ENCODE results near the gene AIP. TPM values are rescaled to one million over a fixed set of nuclear protein-coding genes. Genes with fewer than 3 reads are reported as not detected.

AIP gene
- total and polyA plus RNA-seq, 2 donors (not counting 1 experiment from before 2014, with no cell fraction given): 127 to 205 TPM

DNA sequence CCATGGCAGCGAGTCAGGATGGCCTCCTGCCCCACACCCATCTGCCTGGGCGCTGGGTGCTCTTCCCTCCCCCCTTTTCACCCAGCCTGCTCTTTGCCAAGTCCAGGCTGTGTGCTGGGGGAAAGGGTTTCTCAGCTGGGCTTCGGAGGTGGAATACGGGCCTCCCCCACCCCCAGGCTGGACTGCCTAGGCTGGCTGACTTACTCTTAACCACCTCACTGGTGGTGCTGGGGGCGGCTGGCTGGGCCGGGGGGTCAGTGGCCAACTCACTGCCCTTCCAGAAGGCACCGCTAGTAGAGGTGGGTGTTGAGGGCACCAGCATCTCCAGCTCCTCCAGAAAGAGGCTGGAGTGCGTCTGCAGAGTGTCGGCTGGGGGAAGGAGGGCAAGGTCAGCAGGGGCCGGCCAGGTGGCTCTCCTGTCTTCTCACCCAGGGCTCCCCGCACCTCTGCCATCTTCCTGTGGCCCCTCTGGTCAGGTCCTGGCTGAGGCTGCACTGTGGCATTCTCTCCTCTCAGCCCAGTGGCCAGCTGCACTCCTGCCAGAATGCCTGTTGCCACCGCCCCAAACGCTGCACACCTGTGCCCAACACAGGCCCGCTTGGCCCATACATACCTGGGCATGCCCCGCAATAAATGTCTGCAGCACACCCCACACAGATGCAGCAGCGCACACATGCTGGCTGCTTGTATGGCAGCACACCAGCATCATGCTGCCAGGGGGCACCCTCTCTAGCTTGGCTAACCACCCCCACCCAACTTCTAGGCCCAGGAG is 12.6 kb downstream of the AIP start:
- no peak overlapping the region for H3K9ac ChIP-seq (ENCODE audit: low read length)
- intact Hi-C loops (cut with micrococcal nuclease): no loop called here
- H3K4me3 ChIP-seq (ENCODE audit: control extremely low read depth in 1 of 5, extremely low read depth in 1 of 5, insufficient read depth in 1 of 5, low read depth in 2 of 5, low read length in 4 of 5): no peak overlapping the region
- TF ChIP-seq, protein P1, sequence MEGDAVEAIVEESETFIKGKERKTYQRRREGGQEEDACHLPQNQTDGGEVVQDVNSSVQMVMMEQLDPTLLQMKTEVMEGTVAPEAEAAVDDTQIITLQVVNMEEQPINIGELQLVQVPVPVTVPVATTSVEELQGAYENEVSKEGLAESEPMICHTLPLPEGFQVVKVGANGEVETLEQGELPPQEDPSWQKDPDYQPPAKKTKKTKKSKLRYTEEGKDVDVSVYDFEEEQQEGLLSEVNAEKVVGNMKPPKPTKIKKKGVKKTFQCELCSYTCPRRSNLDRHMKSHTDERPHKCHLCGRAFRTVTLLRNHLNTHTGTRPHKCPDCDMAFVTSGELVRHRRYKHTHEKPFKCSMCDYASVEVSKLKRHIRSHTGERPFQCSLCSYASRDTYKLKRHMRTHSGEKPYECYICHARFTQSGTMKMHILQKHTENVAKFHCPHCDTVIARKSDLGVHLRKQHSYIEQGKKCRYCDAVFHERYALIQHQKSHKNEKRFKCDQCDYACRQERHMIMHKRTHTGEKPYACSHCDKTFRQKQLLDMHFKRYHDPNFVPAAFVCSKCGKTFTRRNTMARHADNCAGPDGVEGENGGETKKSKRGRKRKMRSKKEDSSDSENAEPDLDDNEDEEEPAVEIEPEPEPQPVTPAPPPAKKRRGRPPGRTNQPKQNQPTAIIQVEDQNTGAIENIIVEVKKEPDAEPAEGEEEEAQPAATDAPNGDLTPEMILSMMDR (IDR thresholded peaks at IDR 0.05): no peak
- TF ChIP-seq EZH2 (IDR thresholded peaks at IDR 0.05; ENCODE audit: borderline replicate concordance, insufficient read depth, low read depth, low read length, poor library complexity, severe bottlenecking): no peak
- POLR2A ChIA-PET: interaction anchor here (0.6 kb wide), 1 partner anchor 20 kb away, joined by 7 read pairs; no protein-coding TSS in a partner anchor
- H3K27ac ChIP-seq (ENCODE audit: low read length in 2 of 2): no peak overlapping the region
- H3K4me1 ChIP-seq (ENCODE audit: control insufficient read depth in 2 of 2, insufficient read depth in 2 of 2, low read length in 2 of 2): no peaks in the 10 kb centered on the region
- Mint-ChIP-seq H3K9me3 (ENCODE audit: insufficient read depth) (no peaks in the 10 kb centered on the region), H3K4me3 (no peak overlapping the region), H3K4me1 (no peaks in the 10 kb centered on the region), H3K27ac (no peak overlapping the region), H3K27me3 (no peaks in the 10 kb centered on the region)
- H3K36me3 ChIP-seq (replicated peaks in 1 of 2; ENCODE audit: control extremely low read depth in 1 of 2, control insufficient read depth in 1 of 2, extremely low read depth in 1 of 2, insufficient read depth in 2 of 2, low read length in 1 of 2): peaks cover 0 to 86% of the 10 kb centered on the region in 2 experiments
- DNase-seq (no peak), ATAC-seq (ENCODE audit: low read depth) (no peak)
- H3K79me2 ChIP-seq (ENCODE audit: control insufficient read depth, insufficient read depth, low read length): peaks cover 4% of the 10 kb centered on the region
- WGBS (ENCODE audit: insufficient coverage): 95% methylated on average over 8 of the region's 16 CpGs
- H3K4me2 ChIP-seq (replicated peaks; ENCODE audit: low read depth, low read length, poor library complexity, severe bottlenecking): no peak overlapping the region
- H3K27me3 ChIP-seq (replicated peaks in 1 of 4; ENCODE audit: control extremely low read depth in 1 of 4, control insufficient read depth in 3 of 4, insufficient read depth in 4 of 4, low read length in 3 of 4): no peaks in the 10 kb centered on the region
- no peak overlapping the region for H2AFZ ChIP-seq (ENCODE audit: insufficient read depth, low read depth, low read length, poor library complexity, severe bottlenecking)
- H3K9me3 ChIP-seq (ENCODE audit: control extremely low read depth in 1 of 3, control insufficient read depth in 2 of 3, insufficient read depth in 1 of 3, low read length in 2 of 3): no peaks in the 10 kb centered on the region
- CTCF ChIA-PET: no interaction called here
- peaks cover 45% of the 10 kb centered on the region for H4K20me1 ChIP-seq (ENCODE audit: control insufficient read depth, insufficient read depth, low read length, poor library complexity, severe bottlenecking)

DNA sequence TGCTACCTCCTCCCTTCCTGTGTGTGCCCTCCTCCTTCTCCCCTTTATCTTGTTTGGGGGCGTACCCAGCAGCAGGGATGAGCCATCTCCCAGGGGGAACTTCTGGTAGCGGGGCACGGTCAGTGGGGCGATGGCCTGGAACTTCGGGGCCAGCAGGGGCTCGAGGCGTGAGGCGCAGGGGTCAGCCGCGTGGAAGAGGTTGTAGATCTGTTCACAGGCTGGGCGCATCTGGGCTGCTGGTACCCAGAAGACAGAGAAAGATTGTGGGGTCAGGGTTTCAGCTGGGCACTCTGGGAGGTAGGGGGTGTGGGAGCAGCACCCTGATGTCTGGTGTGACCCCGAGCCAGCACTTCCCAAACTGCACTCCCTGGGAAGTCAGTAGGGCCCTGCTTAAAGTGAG is 13.3 kb downstream of the AIP start:
- H3K4me1 Mint-ChIP-seq: peaks cover 3% of the 10 kb centered on the region
- Histone ChIP-seq H3K4me2 (replicated peaks; ENCODE audit: low read depth, low read length, poor library complexity, severe bottlenecking) (no peak overlapping the region), H3K4me3 (ENCODE audit: control extremely low read depth in 1 of 5, extremely low read depth in 1 of 5, insufficient read depth in 1 of 5, low read depth in 2 of 5, low read length in 4 of 5) (no peak overlapping the region), H3K27me3 (replicated peaks in 1 of 4; ENCODE audit: control extremely low read depth in 1 of 4, control insufficient read depth in 3 of 4, insufficient read depth in 4 of 4, low read length in 3 of 4) (no peaks in the 10 kb centered on the region), H3K79me2 (ENCODE audit: control insufficient read depth, insufficient read depth, low read length) (peaks cover 7% of the 10 kb centered on the region), H3K9me3 (ENCODE audit: control extremely low read depth in 1 of 3, control insufficient read depth in 2 of 3, insufficient read depth in 1 of 3, low read length in 2 of 3) (no peaks in the 10 kb centered on the region), H4K20me1 (ENCODE audit: control insufficient read depth, insufficient read depth, low read length, poor library complexity, severe bottlenecking) (peaks cover 43% of the 10 kb centered on the region), H3K27ac (ENCODE audit: low read length in 2 of 2) (no peak overlapping the region), H3K9ac (ENCODE audit: low read length) (no peak overlapping the region), H3K36me3 (replicated peaks in 1 of 2; ENCODE audit: control extremely low read depth in 1 of 2, control insufficient read depth in 1 of 2, extremely low read depth in 1 of 2, insufficient read depth in 2 of 2, low read length in 1 of 2) (peaks cover 0 to 86% of the 10 kb centered on the region in 2 experiments), H3K4me1 (ENCODE audit: control insufficient read depth in 2 of 2, insufficient read depth in 2 of 2, low read length in 2 of 2) (no peaks in the 10 kb centered on the region), H2AFZ (ENCODE audit: insufficient read depth, low read depth, low read length, poor library complexity, severe bottlenecking) (no peak overlapping the region)
- H3K27ac Mint-ChIP-seq: no peak overlapping the region
- H3K9me3 Mint-ChIP-seq (ENCODE audit: insufficient read depth): no peaks in the 10 kb centered on the region
- intact Hi-C loops (cut with micrococcal nuclease): no loop called here
- ATAC-seq (ENCODE audit: low read depth): no peak
- 94% methylated on average over 12 of the region's 12 CpGs for WGBS (ENCODE audit: insufficient coverage)
- ChIA-PET POLR2A (no interaction called here), CTCF (no interaction called here)
- H3K27me3 Mint-ChIP-seq: no peaks in the 10 kb centered on the region
- TF ChIP-seq EZH2 (IDR thresholded peaks at IDR 0.05; ENCODE audit: borderline replicate concordance, insufficient read depth, low read depth, low read length, poor library complexity, severe bottlenecking): no peak
- TF ChIP-seq, protein P1 (IDR thresholded peaks at IDR 0.05): no peak
- no peak overlapping the region for H3K4me3 Mint-ChIP-seq
- DNase-seq: no peak
